22Rv1 (cell line): Measurements from ENCODE around the gene NDC80.

ENCODE experiments used
- H3K27ac ChIP-seq: fragments of 450-650 bp; 2 replicates; pipeline ENCODE4 v1.5.1; 2017
- ZFX ChIP-seq: fragments of 450-650 bp; IDR thresholded peaks from 2 replicates; pipeline ENCODE4 v1.6.1; 2017; ENCODE audit warnings: antibody characterized with exemption, borderline replicate concordance
- TF ChIP-seq, protein P1 (sequence below): fragments of 450-650 bp; IDR thresholded peaks from 2 replicates; pipeline ENCODE4 v1.5.1; 2017; ENCODE audit warnings: mild to moderate bottlenecking

Gene NDC80

DNA sequence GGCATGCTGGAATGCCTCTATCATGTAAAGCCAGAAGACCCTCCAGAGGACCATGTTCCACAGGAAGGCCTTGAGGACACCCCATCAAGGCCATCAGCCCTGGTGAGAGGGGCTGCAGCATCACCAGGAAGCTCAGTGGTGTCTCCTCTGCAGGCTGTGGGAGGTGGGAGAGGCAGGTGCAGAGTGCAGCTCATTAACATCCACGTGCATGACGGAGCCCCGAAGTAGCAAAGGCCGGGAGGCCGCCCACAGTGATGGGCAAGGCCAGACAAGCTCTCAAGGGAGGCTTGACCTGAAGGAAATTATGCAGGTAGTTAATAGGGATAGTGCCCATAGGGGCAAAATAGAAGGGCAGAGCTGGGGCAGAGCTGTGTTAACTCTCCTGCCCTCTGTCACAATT lies 53.9 kb downstream of the NDC80 start:
- no peak for TF ChIP-seq ZFX
- TF ChIP-seq, protein P1, sequence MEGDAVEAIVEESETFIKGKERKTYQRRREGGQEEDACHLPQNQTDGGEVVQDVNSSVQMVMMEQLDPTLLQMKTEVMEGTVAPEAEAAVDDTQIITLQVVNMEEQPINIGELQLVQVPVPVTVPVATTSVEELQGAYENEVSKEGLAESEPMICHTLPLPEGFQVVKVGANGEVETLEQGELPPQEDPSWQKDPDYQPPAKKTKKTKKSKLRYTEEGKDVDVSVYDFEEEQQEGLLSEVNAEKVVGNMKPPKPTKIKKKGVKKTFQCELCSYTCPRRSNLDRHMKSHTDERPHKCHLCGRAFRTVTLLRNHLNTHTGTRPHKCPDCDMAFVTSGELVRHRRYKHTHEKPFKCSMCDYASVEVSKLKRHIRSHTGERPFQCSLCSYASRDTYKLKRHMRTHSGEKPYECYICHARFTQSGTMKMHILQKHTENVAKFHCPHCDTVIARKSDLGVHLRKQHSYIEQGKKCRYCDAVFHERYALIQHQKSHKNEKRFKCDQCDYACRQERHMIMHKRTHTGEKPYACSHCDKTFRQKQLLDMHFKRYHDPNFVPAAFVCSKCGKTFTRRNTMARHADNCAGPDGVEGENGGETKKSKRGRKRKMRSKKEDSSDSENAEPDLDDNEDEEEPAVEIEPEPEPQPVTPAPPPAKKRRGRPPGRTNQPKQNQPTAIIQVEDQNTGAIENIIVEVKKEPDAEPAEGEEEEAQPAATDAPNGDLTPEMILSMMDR: no peak
- H3K27ac ChIP-seq: no peak overlapping the region

GRCh38 chr18:2627821-2628276 lies 56.5 kb downstream of the NDC80 start:
- no peak overlapping the region for H3K27ac ChIP-seq
- TF ChIP-seq, protein P1: no peak
- no peak for TF ChIP-seq ZFX

DNA sequence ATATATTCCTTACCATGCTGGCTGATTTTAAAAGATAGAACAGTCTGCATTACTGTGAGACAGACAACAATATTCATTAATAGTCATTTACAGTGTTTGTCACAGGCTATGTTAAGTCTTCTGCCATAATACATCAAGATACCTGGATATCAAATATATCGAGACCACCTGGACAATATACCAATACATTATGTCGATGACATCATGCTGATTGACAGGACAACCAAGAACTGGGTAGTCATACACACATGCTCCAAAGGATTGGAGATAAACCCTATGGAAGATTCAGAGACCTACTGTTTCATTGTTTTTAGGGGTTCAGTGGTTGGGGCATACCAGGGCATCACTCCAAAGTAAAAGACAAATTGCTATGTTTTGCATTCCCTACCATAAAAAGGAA lies 57.6 kb downstream of the NDC80 start:
- H3K27ac ChIP-seq: no peak overlapping the region
- no peak for TF ChIP-seq ZFX
- TF ChIP-seq, protein P1: no peak

DNA sequence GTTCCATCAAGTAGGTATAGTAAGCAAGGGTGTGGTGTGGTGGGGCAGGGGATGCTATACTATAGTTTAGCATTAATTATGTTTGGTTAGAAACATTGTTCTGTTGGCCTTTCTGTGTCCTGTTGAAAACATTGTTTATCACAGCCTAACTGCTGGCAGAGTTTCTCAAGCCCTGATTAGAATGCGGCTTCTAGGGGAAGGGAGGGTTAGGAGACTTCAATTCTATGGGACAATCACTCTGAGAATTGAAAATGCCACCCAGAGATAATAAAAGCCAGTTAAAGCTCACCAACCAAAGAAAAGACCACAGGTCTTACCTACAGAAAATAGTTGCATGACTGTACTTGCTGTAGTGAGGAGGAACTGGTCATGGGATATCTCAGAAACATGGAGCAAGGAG lies 64.2 kb downstream of the NDC80 start:
- H3K27ac ChIP-seq: no peak overlapping the region
- TF ChIP-seq ZFX: no peak
- TF ChIP-seq, protein P1: no peak

DNA sequence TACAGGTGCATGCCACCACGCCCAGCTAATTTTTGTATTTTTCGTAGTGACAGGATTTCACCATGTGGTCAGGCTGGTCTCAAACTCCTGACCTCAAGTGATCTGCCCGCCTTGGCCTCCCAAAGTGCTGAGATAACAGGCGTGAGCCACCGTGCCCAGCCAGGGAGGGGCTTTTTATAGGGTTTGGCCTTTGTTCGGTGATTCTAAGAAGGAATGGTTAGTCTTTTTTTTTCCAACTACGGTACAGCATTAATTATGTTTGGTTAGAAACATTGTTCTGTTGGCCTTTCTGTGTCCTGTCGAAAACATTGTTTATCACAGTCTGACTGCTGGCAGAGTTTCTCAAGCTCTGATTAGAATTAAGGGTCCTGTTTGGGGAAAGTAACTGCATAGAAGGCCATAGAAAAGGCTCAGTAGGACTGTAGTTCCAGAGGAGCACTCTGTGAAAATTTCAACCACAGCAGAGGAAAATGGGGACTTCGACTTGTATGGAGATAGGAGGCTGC lies 64.8 kb downstream of the NDC80 start:
- TF ChIP-seq, protein P1: no peak
- no peak for TF ChIP-seq ZFX
- H3K27ac ChIP-seq: no peak overlapping the region

DNA sequence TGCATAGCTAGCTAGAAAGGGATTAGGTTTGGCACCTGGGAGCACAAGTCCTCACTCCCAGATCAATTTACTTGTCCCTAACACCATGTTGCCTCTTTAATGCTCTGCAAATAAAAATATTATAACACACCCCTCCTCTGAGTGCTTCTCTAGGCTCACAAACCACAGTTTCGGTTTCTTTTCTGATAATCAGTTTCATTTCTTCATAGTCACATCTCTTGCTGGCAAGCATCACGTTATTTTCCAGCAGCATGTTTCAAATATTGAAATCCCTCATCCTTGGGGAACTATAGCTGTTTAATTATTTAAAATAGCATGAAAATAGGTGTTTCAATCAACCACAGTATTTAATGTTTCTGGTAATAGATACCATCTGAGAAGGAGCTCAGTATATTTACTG lies 70.3 kb downstream of the NDC80 start:
- no peak overlapping the region for H3K27ac ChIP-seq

GRCh38 chr18:2642771-2643170 lies 71.4 kb downstream of the NDC80 start:
- no peak overlapping the region for H3K27ac ChIP-seq
- TF ChIP-seq, protein P1: no peak
- TF ChIP-seq ZFX: no peak

More for the DNA sequence above, 70.3 kb downstream of the NDC80 start:
- TF ChIP-seq ZFX: no peak
- TF ChIP-seq, protein P1: no peak
